ENCODE measurements around the gene PARD3. TPM values are rescaled to one million over a fixed set of nuclear protein-coding genes. Genes with fewer than 3 reads are reported as not detected.

The PARD3 gene
- total RNA-seq, 3 donors from 2014 or later = 39.5 to 87.9 (median 47.0) TPM

GRCh38 chr10:34320265-34320664 is 494.8 kb downstream of the PARD3 start:
- TF ChIP-seq, protein P1, sequence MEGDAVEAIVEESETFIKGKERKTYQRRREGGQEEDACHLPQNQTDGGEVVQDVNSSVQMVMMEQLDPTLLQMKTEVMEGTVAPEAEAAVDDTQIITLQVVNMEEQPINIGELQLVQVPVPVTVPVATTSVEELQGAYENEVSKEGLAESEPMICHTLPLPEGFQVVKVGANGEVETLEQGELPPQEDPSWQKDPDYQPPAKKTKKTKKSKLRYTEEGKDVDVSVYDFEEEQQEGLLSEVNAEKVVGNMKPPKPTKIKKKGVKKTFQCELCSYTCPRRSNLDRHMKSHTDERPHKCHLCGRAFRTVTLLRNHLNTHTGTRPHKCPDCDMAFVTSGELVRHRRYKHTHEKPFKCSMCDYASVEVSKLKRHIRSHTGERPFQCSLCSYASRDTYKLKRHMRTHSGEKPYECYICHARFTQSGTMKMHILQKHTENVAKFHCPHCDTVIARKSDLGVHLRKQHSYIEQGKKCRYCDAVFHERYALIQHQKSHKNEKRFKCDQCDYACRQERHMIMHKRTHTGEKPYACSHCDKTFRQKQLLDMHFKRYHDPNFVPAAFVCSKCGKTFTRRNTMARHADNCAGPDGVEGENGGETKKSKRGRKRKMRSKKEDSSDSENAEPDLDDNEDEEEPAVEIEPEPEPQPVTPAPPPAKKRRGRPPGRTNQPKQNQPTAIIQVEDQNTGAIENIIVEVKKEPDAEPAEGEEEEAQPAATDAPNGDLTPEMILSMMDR (IDR thresholded peaks at IDR 0.05) = no peak
- Histone ChIP-seq H3K36me3 (ENCODE audit: low read depth) (no peaks in the 10 kb centered on the region), H3K4me1 (ENCODE audit: low read depth) (peaks cover 9% of the 10 kb centered on the region), H3K4me3 (no peak overlapping the region), H3K9me3 (no peaks in the 10 kb centered on the region)
- ATAC-seq (no peak), DNase-seq (no peak)
- intact Hi-C loops (cut with DNase I, micrococcal nuclease) = no loop called here

GRCh38 chr10:34319197-34319846 is 495.8 kb downstream of the PARD3 start:
- ATAC-seq (peak; percentile 96), DNase-seq (peak in 1 of 3 donors; percentile 63)
- H3K9me3 ChIP-seq = no peaks in the 10 kb centered on the region
- peaks cover 9% of the 10 kb centered on the region for H3K4me1 ChIP-seq (ENCODE audit: low read depth)
- no peak overlapping the region for H3K4me3 ChIP-seq
- H3K36me3 ChIP-seq (ENCODE audit: low read depth) = no peaks in the 10 kb centered on the region
- TF ChIP-seq, protein P1 (IDR thresholded peaks at IDR 0.05) = no peak
- intact Hi-C loops (cut with DNase I, micrococcal nuclease) = no loop called here

GRCh38 chr10:34316154-34316553 is 498.9 kb downstream of the PARD3 start:
- peaks cover 9% of the 10 kb centered on the region for H3K4me1 ChIP-seq (ENCODE audit: low read depth)
- no peak for DNase-seq
- TF ChIP-seq, protein P1 (IDR thresholded peaks at IDR 0.05) = no peak
- no peak overlapping the region for H3K4me3 ChIP-seq
- ATAC-seq = no peak
- no peaks in the 10 kb centered on the region for H3K9me3 ChIP-seq
- no peaks in the 10 kb centered on the region for H3K36me3 ChIP-seq (ENCODE audit: low read depth)
- intact Hi-C loops (cut with DNase I, micrococcal nuclease) = no loop called here

DNA sequence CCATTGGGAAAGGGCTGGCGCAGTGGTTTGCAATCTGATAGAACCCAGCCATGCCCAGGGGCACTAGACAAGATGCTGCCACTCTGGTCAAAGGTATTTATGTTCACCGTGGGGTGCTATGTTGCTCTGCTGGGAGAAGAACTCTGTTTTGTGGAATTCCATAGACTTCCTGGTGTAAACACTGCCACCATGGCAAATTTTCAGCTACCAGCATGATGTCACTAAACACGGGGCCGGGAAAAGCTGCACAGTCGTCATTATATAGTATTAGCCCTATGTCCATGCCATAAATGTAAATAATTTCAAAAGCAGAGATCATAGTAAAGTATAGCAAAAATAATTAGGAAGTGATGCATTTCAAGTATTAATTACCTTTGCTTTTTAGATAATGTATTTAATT is 500.6 kb downstream of the PARD3 start:
- ATAC-seq = no peak
- no peaks in the 10 kb centered on the region for H3K36me3 ChIP-seq (ENCODE audit: low read depth)
- no peak for DNase-seq
- peaks cover 4% of the 10 kb centered on the region for H3K4me1 ChIP-seq (ENCODE audit: low read depth)
- H3K9me3 ChIP-seq = no peaks in the 10 kb centered on the region
- intact Hi-C loops (cut with DNase I, micrococcal nuclease) = no loop called here
- TF ChIP-seq, protein P1 (IDR thresholded peaks at IDR 0.05) = no peak
- no peak overlapping the region for H3K4me3 ChIP-seq

- Histone ChIP-seq H3K36me3 (ENCODE audit: low read depth) (no peaks in the 10 kb centered on the region), H3K4me3 (no peak overlapping the region), H3K4me1 (ENCODE audit: low read depth) (no peaks in the 10 kb centered on the region), H3K9me3 (no peaks in the 10 kb centered on the region)
- intact Hi-C loops (cut with DNase I, micrococcal nuclease) = no loop called here
- no peak for ATAC-seq
- TF ChIP-seq, protein P1 (IDR thresholded peaks at IDR 0.05) = no peak
- DNase-seq = no peak
Measured at GRCh38 chr10:34313888-34314287, 501.2 kb downstream of the PARD3 start.

DNA sequence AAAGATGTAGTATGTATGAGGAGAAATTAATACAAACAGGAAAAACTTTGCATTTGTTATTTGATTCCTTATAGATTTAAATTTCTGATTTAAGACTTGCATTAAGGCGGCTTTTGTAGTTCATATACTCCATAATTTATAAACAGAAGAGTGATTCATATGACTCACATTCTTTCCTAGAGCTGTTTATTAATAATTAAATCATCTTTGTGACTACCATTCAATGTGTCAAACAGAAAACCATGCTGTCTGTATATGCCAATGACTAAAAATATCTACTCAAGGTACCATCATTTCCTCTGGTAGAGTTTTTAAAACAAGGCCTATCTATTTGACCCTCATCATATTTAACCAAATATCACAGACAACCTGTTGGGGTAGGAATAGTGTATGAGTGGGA is 501.7 kb downstream of the PARD3 start:
- Histone ChIP-seq H3K9me3 (no peaks in the 10 kb centered on the region), H3K4me3 (no peak overlapping the region), H3K4me1 (ENCODE audit: low read depth) (no peaks in the 10 kb centered on the region), H3K36me3 (ENCODE audit: low read depth) (no peaks in the 10 kb centered on the region)
- no peak for ATAC-seq
- DNase-seq = no peak
- intact Hi-C loops (cut with DNase I, micrococcal nuclease) = no loop called here
- TF ChIP-seq, protein P1 (IDR thresholded peaks at IDR 0.05) = no peak
